BLaER1 (cell line): ENCODE data around the gene HBG2.
"Not testable (repeated sequence)": the region's sequence is repeated elsewhere in the genome, so short reads cannot be mapped to it uniquely, and the experiment has no call there.

Source experiments
- H3K27ac ChIP-seq: shearing (Covaris generic); formaldehyde crosslinking; 2 replicates; pipeline ENCODE4 v1.8.1; 2022
- H3K27me3 ChIP-seq: shearing (Covaris generic); formaldehyde crosslinking; 2 replicates; pipeline ENCODE4 v1.8.1; 2022
- H3K36me3 ChIP-seq: shearing (Covaris generic); formaldehyde crosslinking; 2 replicates; pipeline ENCODE4 v1.8.1; 2022
- H3K4me1 ChIP-seq: shearing (Covaris generic); formaldehyde crosslinking; 2 replicates; pipeline ENCODE4 v1.8.1; 2022
- H3K4me2 ChIP-seq: shearing (Covaris generic); formaldehyde crosslinking; 2 replicates; pipeline ENCODE4 v1.8.1; 2022
- H3K4me3 ChIP-seq: shearing (Covaris generic); formaldehyde crosslinking; 2 replicates; pipeline ENCODE4 v1.8.1; 2022
- H3K9ac ChIP-seq: shearing (Covaris generic); formaldehyde crosslinking; 2 replicates; pipeline ENCODE4 v1.8.1; 2022
- H3K9me3 ChIP-seq: shearing (Covaris generic); formaldehyde crosslinking; 2 replicates; pipeline ENCODE4 v1.8.1; 2022
- H4K20me1 ChIP-seq: shearing (Covaris generic); formaldehyde crosslinking; 2 replicates; pipeline ENCODE4 v1.8.1; 2022
- Cebpa-rat ChIP-seq: shearing (Covaris generic); IDR thresholded peaks from 2 replicates; pipeline ENCODE4 v1.8.1; 2022

HBG2 gene

DNA sequence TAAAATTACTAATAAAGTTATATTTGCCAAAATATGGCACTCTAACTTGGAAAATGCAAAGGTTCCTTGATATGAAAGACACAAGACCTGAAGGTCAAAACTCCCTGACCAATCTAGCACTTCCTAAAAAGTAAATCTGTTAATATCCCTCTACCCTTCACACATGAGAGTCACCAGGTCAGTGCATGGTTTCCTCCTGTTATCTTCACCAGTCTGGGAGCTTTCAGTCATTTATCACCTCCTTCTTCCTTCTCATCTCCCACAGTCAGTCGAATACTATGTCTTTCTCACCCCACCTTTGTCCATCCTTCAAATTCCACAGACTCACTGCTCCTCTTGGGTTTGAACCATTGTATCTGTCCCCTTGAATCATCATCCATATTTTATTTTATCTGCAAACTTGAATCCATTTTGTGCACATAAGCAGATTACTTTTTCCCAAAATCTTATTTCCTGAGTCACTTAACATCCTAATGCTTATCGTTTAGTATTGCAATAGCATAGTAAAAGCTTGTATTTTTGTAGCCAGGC lies 12.5 kb upstream of the HBG2 start:
- Histone ChIP-seq H3K27ac (no peak overlapping the region), H3K4me2 (no peak overlapping the region)

DNA sequence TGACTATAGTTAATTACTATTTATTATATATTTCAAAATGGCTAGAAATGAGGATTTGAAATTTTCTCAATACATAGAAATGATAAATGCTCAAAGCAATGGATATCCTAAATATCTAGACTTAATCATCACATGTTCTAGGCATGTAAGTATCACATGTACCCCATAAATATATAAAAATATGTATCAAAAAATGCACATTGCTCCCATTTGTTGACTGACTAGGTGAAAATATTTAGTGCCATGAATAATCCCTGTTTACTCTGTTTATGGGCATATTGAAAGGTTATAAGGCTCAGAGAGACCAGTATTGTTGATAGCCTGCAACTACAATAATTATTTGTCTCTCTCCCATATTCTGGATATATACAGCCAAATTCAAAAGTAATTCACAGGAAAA lies 12.0 kb upstream of the HBG2 start:
- Histone ChIP-seq H3K4me2 (no peak overlapping the region), H3K9me3 (no peaks in the 10 kb centered on the region), H4K20me1 (no peaks in the 10 kb centered on the region), H3K9ac (no peak overlapping the region), H3K36me3 (no peaks in the 10 kb centered on the region), H3K27ac (no peak overlapping the region), H3K4me1 (no peaks in the 10 kb centered on the region), H3K27me3 (no peaks in the 10 kb centered on the region), H3K4me3 (no peak overlapping the region)
- no peak for TF ChIP-seq Cebpa-rat

More for the DNA sequence above, 12.5 kb upstream of the HBG2 start:
- Histone ChIP-seq H3K4me1 (no peaks in the 10 kb centered on the region), H3K4me3 (no peak overlapping the region), H3K36me3 (no peaks in the 10 kb centered on the region), H3K27me3 (no peaks in the 10 kb centered on the region), H3K9me3 (no peaks in the 10 kb centered on the region), H3K9ac (no peak overlapping the region), H4K20me1 (no peaks in the 10 kb centered on the region)
- TF ChIP-seq Cebpa-rat: no peak

DNA sequence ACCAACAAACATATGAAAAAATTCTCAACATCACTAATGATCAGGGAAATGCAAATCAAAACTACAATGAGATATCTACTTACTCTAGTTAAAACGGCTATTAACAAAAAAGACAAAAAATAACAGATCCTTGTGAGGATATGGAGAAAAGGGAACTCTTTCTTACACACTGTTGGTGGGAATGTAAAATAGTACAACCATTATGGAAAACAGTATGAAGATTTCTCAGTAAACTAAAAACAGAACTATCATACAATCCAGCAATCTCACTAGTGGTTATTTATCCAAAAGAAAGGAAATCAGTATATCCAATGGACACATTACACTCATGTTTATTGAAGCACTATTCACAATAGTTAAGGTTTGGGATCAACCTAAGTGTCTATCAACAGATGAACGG lies 11.3 kb upstream of the HBG2 start:
- H3K27ac ChIP-seq: no peak overlapping the region
- no peak overlapping the region for H3K4me2 ChIP-seq
- no peaks in the 10 kb centered on the region for H4K20me1 ChIP-seq
- H3K27me3 ChIP-seq: no peaks in the 10 kb centered on the region
- no peak overlapping the region for H3K9ac ChIP-seq
- H3K4me1 ChIP-seq: no peaks in the 10 kb centered on the region
- no peak overlapping the region for H3K4me3 ChIP-seq
- H3K36me3 ChIP-seq: no peaks in the 10 kb centered on the region
- no peak for TF ChIP-seq Cebpa-rat
- H3K9me3 ChIP-seq: no peaks in the 10 kb centered on the region

DNA sequence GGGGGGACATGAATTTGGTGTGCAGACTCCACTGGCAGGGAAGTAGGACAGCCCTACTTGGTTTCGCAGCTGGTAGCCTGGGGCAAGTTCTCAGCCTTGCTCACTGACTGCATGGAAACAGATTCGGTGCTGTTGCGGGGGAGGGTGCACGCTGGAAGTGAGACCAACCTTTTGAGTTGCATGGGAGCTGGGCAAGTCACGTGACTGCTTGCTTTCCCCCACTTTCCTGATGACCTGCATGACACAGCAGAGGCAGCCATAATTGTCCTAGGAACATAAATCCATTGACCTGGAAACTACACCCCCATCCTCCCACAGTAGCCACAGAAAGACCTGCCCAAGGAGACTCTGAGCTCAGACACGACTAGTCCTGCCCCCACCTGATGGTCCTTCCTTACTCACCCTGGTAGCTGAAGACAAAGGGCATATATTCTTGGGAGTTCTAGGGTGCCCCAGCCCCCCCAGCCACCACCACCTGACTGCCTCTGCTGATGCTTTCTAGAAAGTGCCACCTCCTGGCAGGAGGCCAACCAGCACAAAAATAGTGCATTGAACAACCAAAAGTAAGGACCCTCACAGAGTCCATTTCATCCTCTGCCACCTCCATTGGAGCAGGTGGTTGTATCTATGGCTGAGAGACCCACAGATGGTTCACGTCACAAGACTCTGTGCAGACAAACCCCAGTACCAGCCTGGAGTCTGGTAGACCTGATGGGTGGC lies 4.1 kb upstream of the HBG2 start:
- no peaks in the 10 kb centered on the region for H3K4me1 ChIP-seq
- H3K9me3 ChIP-seq: no peaks in the 10 kb centered on the region
- H3K27ac ChIP-seq: no peak overlapping the region
- H3K27me3 ChIP-seq: no peaks in the 10 kb centered on the region
- H3K4me2 ChIP-seq: no peak overlapping the region
- no peak overlapping the region for H3K4me3 ChIP-seq
- no peaks in the 10 kb centered on the region for H4K20me1 ChIP-seq
- H3K9ac ChIP-seq: no peak overlapping the region
- no peak for TF ChIP-seq Cebpa-rat
- H3K36me3 ChIP-seq: no peaks in the 10 kb centered on the region

DNA sequence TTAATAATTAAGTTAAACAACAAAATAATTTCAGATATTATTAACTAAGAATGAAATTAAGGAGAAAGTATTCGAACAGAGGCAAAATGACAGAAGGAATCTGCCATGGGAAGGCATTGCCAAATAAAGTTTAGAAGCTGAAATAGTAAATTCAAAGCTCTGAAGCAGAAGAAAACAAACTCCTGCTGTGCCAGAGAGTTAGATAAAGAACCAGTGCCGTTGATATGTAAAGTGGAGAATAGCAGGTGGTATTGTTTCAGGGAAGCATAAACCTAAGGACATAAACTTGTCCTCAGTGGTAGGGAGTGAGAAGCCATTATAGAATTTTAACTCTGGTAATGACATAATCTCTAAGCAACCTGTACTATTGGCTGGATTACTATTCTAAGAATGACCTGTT lies 2.7 kb upstream of the HBG2 start:
- TF ChIP-seq Cebpa-rat: no peak
- Histone ChIP-seq H4K20me1 (no peaks in the 10 kb centered on the region), H3K4me1 (no peaks in the 10 kb centered on the region), H3K4me2 (no peak overlapping the region), H3K9me3 (no peaks in the 10 kb centered on the region), H3K36me3 (no peaks in the 10 kb centered on the region), H3K27ac (no peak overlapping the region), H3K27me3 (no peaks in the 10 kb centered on the region), H3K4me3 (no peak overlapping the region), H3K9ac (no peak overlapping the region)

DNA sequence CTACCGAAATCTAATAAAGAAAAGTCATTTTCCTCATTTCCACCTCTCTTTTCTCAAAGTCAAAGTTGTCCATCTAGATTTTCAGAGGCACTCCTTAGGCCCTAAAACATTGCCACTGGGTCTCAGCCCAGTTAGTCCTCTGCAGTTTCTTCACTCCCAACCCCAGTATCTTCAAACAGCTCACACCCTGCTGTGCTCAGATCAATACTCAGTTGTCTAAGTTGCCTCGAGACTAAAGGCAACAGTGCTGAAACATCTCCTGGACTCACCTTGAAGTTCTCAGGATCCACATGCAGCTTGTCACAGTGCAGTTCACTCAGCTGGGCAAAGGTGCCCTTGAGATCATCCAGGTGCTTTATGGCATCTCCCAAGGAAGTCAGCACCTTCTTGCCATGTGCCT lies 558 bp downstream of the HBG2 start:
- not testable (repeated sequence) for H4K20me1 ChIP-seq, H3K4me3 ChIP-seq, H3K4me1 ChIP-seq, H3K27ac ChIP-seq, H3K9ac ChIP-seq, H3K4me2 ChIP-seq, H3K27me3 ChIP-seq, H3K9me3 ChIP-seq, H3K36me3 ChIP-seq

DNA sequence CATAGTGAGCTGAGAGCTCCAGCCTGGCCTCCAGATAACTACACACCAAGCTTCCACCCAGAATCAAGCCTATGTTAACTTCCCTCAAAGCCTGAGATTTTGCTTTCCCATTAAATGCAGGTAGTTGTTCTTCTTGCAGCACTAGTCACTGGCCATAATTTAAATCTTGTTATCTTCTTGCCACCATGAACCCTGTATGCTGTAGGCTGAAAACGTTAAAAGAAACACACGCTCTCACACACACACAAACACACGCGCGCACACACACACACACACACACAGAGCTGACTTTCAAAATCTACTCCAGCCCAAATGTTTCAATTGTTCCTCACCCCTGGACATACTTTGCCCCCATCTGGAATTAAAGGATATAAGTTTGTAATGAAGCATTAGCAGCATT lies 1.1 kb downstream of the HBG2 start:
- H3K4me3 ChIP-seq, H3K9ac ChIP-seq, H3K4me1 ChIP-seq, H3K27me3 ChIP-seq, H3K4me2 ChIP-seq, H3K9me3 ChIP-seq, H4K20me1 ChIP-seq, H3K36me3 ChIP-seq, H3K27ac ChIP-seq: not testable (repeated sequence)

DNA sequence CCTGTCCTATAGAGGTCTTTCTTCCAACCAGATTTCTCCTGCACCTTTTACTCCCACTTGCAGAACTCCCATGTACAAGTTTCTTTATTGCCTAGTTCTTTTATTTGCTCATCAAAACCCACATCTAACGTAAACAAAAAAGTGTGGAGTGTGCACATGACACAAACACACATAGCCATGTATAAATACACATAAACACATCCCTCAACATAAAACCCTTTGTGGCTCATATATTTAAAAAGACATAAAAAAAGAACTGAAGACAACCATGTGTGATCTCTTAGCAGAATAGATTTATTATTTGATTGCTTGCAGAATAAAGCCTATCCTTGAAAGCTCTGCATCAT lies 1.7 kb downstream of the HBG2 start:
- Histone ChIP-seq H3K4me2 (no peak overlapping the region), H3K4me3 (no peak overlapping the region), H3K4me1 (no peaks in the 10 kb centered on the region), H3K9ac (no peak overlapping the region), H3K27ac (no peak overlapping the region), H4K20me1 (no peaks in the 10 kb centered on the region), H3K36me3 (no peaks in the 10 kb centered on the region), H3K27me3 (no peaks in the 10 kb centered on the region), H3K9me3 (no peaks in the 10 kb centered on the region)
- no peak for TF ChIP-seq Cebpa-rat

DNA sequence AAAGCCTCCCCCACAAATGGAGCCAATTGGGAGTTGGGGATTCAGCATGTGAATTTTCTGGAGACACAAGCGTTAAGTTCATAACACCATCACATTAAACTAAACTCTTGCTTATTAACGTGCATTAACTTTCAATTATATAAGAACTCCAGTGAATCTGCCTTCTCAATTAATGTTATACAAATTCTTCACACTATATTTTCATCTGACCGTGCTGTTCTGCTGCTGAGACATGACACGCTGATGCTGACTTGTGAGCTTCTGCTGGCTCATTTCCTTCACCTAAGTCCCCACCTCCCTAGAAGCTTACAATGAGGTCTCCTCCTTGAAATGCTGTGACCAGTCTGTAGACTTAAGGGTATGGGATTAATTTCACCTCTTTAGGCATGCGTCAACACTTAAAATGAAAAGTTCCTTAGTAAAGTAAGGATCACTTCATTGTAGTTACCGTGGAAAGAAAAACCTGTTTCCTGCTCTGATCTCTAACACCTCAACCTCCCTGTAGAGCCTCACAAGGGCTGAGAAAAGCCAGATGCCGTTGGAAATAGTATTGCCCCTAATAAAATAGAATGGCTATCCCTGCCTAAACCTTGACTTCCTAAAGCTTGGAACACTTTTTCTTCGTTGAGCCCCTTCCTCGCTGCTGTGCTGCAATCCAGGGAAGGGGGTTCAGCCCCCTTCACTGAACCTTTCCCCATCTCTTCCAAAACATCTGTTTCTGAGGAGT lies 2.2 kb downstream of the HBG2 start:
- Histone ChIP-seq H3K36me3 (no peaks in the 10 kb centered on the region), H3K27me3 (no peaks in the 10 kb centered on the region), H3K4me3 (no peak overlapping the region), H3K9me3 (no peaks in the 10 kb centered on the region), H3K4me1 (no peaks in the 10 kb centered on the region), H3K9ac (no peak overlapping the region), H3K4me2 (no peak overlapping the region), H4K20me1 (no peaks in the 10 kb centered on the region), H3K27ac (no peak overlapping the region)
- TF ChIP-seq Cebpa-rat: no peak

DNA sequence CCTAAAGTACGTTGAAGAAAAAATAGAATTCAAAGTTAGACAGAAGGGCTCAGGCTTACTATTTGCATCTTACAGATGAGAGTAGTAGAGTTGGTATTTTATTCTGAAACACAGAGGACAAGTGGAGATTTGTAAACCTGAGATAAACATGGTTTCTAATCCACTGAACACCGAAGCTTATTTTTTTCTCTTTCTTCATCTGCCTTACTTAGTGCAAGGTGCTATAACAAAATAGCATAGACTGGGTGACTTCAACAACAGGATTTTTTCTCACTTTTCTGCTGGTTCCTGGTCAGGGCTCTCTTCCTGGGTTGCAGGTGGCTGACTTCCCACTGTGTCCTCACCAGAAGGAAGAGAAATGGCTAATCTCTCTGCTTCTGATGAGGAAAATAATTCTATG lies 2.8 kb downstream of the HBG2 start:
- no peaks in the 10 kb centered on the region for H3K4me1 ChIP-seq
- H3K9ac ChIP-seq: no peak overlapping the region
- no peaks in the 10 kb centered on the region for H4K20me1 ChIP-seq
- no peaks in the 10 kb centered on the region for H3K36me3 ChIP-seq
- no peak overlapping the region for H3K4me3 ChIP-seq
- H3K4me2 ChIP-seq: no peak overlapping the region
- no peak overlapping the region for H3K27ac ChIP-seq
- no peaks in the 10 kb centered on the region for H3K27me3 ChIP-seq
- no peak for TF ChIP-seq Cebpa-rat
- H3K9me3 ChIP-seq: no peaks in the 10 kb centered on the region
